ENCODE measurements around the gene TTLL7.

GRCh38 chr1:83932281-83932680 is 66.7 kb downstream of the TTLL7 start:
- TF ChIP-seq CTCF (IDR thresholded peaks at IDR 0.05; ENCODE audit: low read length) = no peak
- TF ChIP-seq EZH2 (optimal IDR thresholded peaks at IDR 0.05; ENCODE audit: low read depth, low read length) = no peak
- TF ChIP-seq EZH2phosphoT487 (IDR thresholded peaks at IDR 0.05; ENCODE audit: low read length) = no peak
